ENCODE results near the gene TRMT1L. TPM values are rescaled to one million over a fixed set of nuclear protein-coding genes. Genes with fewer than 3 reads are reported as not detected.
"Not testable (repeated sequence)": the region's sequence is repeated elsewhere in the genome, so short reads cannot be mapped to it uniquely, and the experiment has no call there.

The TRMT1L gene, protein sequence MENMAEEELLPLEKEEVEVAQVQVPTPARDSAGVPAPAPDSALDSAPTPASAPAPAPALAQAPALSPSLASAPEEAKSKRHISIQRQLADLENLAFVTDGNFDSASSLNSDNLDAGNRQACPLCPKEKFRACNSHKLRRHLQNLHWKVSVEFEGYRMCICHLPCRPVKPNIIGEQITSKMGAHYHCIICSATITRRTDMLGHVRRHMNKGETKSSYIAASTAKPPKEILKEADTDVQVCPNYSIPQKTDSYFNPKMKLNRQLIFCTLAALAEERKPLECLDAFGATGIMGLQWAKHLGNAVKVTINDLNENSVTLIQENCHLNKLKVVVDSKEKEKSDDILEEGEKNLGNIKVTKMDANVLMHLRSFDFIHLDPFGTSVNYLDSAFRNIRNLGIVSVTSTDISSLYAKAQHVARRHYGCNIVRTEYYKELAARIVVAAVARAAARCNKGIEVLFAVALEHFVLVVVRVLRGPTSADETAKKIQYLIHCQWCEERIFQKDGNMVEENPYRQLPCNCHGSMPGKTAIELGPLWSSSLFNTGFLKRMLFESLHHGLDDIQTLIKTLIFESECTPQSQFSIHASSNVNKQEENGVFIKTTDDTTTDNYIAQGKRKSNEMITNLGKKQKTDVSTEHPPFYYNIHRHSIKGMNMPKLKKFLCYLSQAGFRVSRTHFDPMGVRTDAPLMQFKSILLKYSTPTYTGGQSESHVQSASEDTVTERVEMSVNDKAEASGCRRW
- total RNA-seq (2021; fragmentation: NEBNext Ultra II Directional; extraction: Animal tissue kit (Norgen Biotek cat#: 25700)), result 10 to 100 TPM; 12.7 to 21.1 (median 14.7) TPM
- long read RNA-seq, full-length matches to known transcripts, result 20 of 24 reads
- long read RNA-seq, partial matches to known transcripts, result 3 of 24 reads
- long read RNA-seq, other reads (novel, unspliced or antisense), result 1 of 24 reads

DNA sequence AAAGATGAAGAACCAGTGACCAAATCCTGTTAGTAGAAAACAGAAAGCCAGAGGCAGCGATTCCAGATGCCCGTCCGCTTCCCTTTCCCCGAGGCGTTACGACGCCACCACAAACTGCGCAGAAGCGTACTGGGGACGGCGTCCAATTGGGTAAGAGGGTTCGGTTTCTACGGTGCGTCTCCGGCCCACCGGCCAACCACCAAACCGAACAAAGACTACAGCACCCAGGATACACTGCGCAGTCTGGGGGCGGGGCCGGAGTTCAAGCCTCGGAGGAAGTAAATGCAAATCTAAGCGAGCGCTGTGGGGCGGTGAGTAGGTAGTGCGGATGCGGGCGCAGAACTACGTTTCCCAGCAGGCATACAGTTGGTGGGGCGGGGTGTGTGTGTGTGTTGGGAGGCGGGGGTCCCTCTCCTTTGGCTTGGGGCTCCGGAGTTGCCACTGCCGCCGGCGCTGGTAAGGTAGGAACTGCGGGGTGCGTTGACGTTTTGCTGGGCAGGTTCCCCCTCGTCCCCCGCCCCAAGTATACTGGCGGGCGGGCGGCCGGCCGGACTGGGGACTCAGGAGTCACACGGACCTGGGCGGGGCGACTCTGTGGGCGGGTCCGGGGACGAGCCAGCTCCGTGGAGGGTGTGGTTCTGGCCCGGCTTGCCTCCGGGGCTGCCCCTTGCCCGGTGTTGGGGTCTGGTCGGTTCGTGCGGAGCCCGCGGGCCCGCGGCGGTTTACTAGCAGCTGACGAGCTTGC is at the start of gene TRMT1L, which contains the start of gene SWT1:
TSS of gene TRMT1L (minus strand) at position 100 of the 745 bp plus-strand sequence. CDS start 241 bp downstream, outside the sequence.
TSS of gene SWT1 (plus strand) at position 314 of the 745 bp plus-strand sequence. CDS start 3,675 bp downstream, outside the sequence.
- no peaks in the 10 kb centered on the region; the same call in 1 of the 2 replicates for H3K27me3 Mint-ChIP-seq (ENCODE audit: insufficient read depth)
- peak within 1 kb of the TSS; percentile 95 for H3K27ac Mint-ChIP-seq
- H3K9me3 Mint-ChIP-seq, result no peaks in the 10 kb centered on the region
- H3K4me1 Mint-ChIP-seq (ENCODE audit: low read depth), result peaks cover 53% of the 10 kb centered on the region
- TF ChIP-seq, protein P1, sequence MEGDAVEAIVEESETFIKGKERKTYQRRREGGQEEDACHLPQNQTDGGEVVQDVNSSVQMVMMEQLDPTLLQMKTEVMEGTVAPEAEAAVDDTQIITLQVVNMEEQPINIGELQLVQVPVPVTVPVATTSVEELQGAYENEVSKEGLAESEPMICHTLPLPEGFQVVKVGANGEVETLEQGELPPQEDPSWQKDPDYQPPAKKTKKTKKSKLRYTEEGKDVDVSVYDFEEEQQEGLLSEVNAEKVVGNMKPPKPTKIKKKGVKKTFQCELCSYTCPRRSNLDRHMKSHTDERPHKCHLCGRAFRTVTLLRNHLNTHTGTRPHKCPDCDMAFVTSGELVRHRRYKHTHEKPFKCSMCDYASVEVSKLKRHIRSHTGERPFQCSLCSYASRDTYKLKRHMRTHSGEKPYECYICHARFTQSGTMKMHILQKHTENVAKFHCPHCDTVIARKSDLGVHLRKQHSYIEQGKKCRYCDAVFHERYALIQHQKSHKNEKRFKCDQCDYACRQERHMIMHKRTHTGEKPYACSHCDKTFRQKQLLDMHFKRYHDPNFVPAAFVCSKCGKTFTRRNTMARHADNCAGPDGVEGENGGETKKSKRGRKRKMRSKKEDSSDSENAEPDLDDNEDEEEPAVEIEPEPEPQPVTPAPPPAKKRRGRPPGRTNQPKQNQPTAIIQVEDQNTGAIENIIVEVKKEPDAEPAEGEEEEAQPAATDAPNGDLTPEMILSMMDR (IDR thresholded peaks at IDR 0.05), result no peak
- no peaks in the 10 kb centered on the region for H3K36me3 Mint-ChIP-seq (ENCODE audit: low read depth)
- DNase-seq, result peak; percentile 99
- H3K4me3 Mint-ChIP-seq, result peak within 1 kb of the TSS; percentile 96

DNA sequence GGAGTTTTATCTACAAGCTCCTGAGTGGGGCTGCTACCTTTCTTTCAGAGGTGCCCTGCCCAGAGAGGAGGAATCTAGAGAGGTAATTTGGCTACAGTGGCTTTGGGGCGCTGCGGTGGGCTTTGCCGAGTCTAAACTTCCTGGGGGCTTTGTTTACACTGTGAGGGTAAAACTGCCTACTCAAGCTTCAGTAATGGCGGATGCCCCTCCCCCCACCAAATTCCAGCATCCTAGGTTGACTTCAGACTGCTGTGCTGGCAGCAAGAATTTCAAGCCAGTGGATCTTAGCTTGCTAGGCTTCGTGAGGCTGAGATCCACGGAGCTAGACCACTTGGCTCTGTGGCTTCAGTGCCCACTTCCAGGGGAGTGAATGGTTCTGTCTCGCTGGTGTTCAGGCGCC is 44.1 kb upstream of the TRMT1L start:
- Mint-ChIP-seq H3K36me3 (ENCODE audit: low read depth) (peaks cover 31% of the 10 kb centered on the region), H3K27ac (no peak overlapping the region), H3K4me1 (ENCODE audit: low read depth) (no peaks in the 10 kb centered on the region), H3K9me3 (peaks cover 12% of the 10 kb centered on the region), H3K27me3 (ENCODE audit: insufficient read depth) (peaks cover 3% of the 10 kb centered on the region; the same call in 1 of the 2 replicates), H3K4me3 (no peak overlapping the region)
- TF ChIP-seq, protein P1 (IDR thresholded peaks at IDR 0.05), result no peak
- DNase-seq, result no peak

- not testable (repeated sequence) for H3K27ac Mint-ChIP-seq; H3K4me1 Mint-ChIP-seq (ENCODE audit: low read depth); H3K4me3 Mint-ChIP-seq; H3K27me3 Mint-ChIP-seq (ENCODE audit: insufficient read depth); DNase-seq
- Mint-ChIP-seq H3K9me3 (peaks cover 12% of the 10 kb centered on the region), H3K36me3 (ENCODE audit: low read depth) (peaks cover 31% of the 10 kb centered on the region)
These were observed 42.0 kb upstream of the TRMT1L start for GRCh38 chr1:185198712-185199111.

- no peaks in the 10 kb centered on the region for H3K4me1 Mint-ChIP-seq (ENCODE audit: low read depth)
- H3K9me3 Mint-ChIP-seq, result peaks cover 12% of the 10 kb centered on the region
- H3K4me3 Mint-ChIP-seq, result no peak overlapping the region
- DNase-seq, result no peak
- no peaks in the 10 kb centered on the region for H3K27me3 Mint-ChIP-seq (ENCODE audit: insufficient read depth)
- peaks cover 18% of the 10 kb centered on the region for H3K36me3 Mint-ChIP-seq (ENCODE audit: low read depth)
- no peak overlapping the region for H3K27ac Mint-ChIP-seq
- TF ChIP-seq, protein P1 (IDR thresholded peaks at IDR 0.05), result no peak
These were observed 37.0 kb upstream of the TRMT1L start for GRCh38 chr1:185193756-185194155.

DNA sequence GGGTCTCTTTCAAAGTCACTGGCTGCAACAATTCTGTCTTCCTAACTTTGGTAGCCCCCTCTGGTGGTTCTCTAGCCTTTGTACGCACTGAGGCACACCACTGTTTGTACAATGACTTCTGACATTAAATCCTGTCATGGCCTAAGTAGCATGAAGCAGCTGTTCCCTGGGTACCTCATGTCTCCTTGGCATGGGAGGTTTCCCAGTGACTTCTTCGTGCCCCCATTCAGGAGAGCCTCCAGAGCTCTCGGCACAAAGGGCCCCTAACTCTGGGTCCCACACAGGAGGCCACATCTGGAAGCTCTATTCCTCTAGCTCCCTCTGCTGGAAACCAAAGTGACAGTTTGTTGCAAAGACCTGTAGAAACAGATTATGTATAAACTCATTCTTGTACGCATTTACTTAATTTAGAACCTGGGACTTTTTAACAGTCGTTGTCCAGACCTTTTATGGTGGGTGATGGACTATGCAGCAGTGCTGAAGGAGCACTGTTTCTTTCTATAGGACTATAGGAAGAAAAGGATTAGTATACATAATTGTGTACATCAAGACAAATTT is 13.6 kb upstream of the TRMT1L start:
- TF ChIP-seq, protein P1 (IDR thresholded peaks at IDR 0.05), result peak; percentile 88
- Mint-ChIP-seq H3K36me3 (ENCODE audit: low read depth) (no peaks in the 10 kb centered on the region), H3K27ac (no peak overlapping the region), H3K9me3 (no peaks in the 10 kb centered on the region), H3K4me3 (no peak overlapping the region), H3K27me3 (ENCODE audit: insufficient read depth) (no peaks in the 10 kb centered on the region; the same call in 1 of the 2 replicates), H3K4me1 (ENCODE audit: low read depth) (no peaks in the 10 kb centered on the region)
- DNase-seq, result peak; percentile 48

Data from HFFc6 (cell line).